ENCODE data around the gene HBS1L. TPM values are rescaled to one million over a fixed set of nuclear protein-coding genes. Genes with fewer than 3 reads are reported as not detected.
A peak's percentile ranks its signal among the peaks of the same experiment; 100 is the strongest.

The HBS1L gene
- total RNA-seq (2012; rRNA removed): 69.0 and 69.5 TPM in 2 replicates

- Histone ChIP-seq H3K4me1 (ENCODE audit: control insufficient read depth, insufficient read depth, low read length) (peaks cover 13% of the 10 kb centered on the region), H3K27me3 (ENCODE audit: control insufficient read depth, insufficient read depth, low read length) (no peaks in the 10 kb centered on the region), H3K36me3 (ENCODE audit: insufficient read depth, low read length) (no peaks in the 10 kb centered on the region), H3K9me3 (replicated peaks; ENCODE audit: low read length) (no peaks in the 10 kb centered on the region), H3K9ac (ENCODE audit: low read depth, low read length) (peak within 1 kb of the TSS; percentile 97), H3K4me2 (ENCODE audit: low read length) (peak within 1 kb of the TSS; percentile 88), H3K4me3 (ENCODE audit: low read length) (peak within 1 kb of the TSS; percentile 91)
Measured at GRCh38 chr6:135054569-135055498, at the start of gene HBS1L. HBS1L (minus strand) TSS chr6:135054822; CDS start chr6:135054691, 131 bp downstream.

GRCh38 chr6:135104199-135104598 lies 49.6 kb upstream of the HBS1L start:
- Histone ChIP-seq H3K27me3 (ENCODE audit: control insufficient read depth, insufficient read depth, low read length) (peaks cover 3% of the 10 kb centered on the region), H3K9ac (ENCODE audit: low read depth, low read length) (no peak overlapping the region), H3K4me1 (ENCODE audit: control insufficient read depth, insufficient read depth, low read length) (no peaks in the 10 kb centered on the region), H3K9me3 (replicated peaks; ENCODE audit: low read length) (no peaks in the 10 kb centered on the region), H3K4me2 (ENCODE audit: low read length) (no peak overlapping the region), H3K36me3 (ENCODE audit: insufficient read depth, low read length) (no peaks in the 10 kb centered on the region), H3K4me3 (ENCODE audit: low read length) (no peak overlapping the region)

- Histone ChIP-seq H3K36me3 (ENCODE audit: insufficient read depth, low read length) (no peaks in the 10 kb centered on the region), H3K4me3 (ENCODE audit: low read length) (no peak overlapping the region), H3K9ac (ENCODE audit: low read depth, low read length) (no peak overlapping the region), H3K4me1 (ENCODE audit: control insufficient read depth, insufficient read depth, low read length) (no peaks in the 10 kb centered on the region), H3K4me2 (ENCODE audit: low read length) (no peak overlapping the region), H3K9me3 (replicated peaks; ENCODE audit: low read length) (no peaks in the 10 kb centered on the region), H3K27me3 (ENCODE audit: control insufficient read depth, insufficient read depth, low read length) (peaks cover 2% of the 10 kb centered on the region)
Measured at GRCh38 chr6:135102191-135102590, 47.6 kb upstream of the HBS1L start.

GRCh38 chr6:135097172-135097571 lies 42.5 kb upstream of the HBS1L start:
- H3K4me3 ChIP-seq (ENCODE audit: low read length): no peak overlapping the region

GRCh38 chr6:135096403-135097130 lies 41.9 kb upstream of the HBS1L start:
- no peak overlapping the region for H3K4me2 ChIP-seq (ENCODE audit: low read length)
- no peak overlapping the region for H3K4me3 ChIP-seq (ENCODE audit: low read length)
- no peaks in the 10 kb centered on the region for H3K36me3 ChIP-seq (ENCODE audit: insufficient read depth, low read length)
- H3K9ac ChIP-seq (ENCODE audit: low read depth, low read length): no peak overlapping the region
- no peaks in the 10 kb centered on the region for H3K9me3 ChIP-seq (replicated peaks; ENCODE audit: low read length)
- no peaks in the 10 kb centered on the region for H3K4me1 ChIP-seq (ENCODE audit: control insufficient read depth, insufficient read depth, low read length)
- H3K27me3 ChIP-seq (ENCODE audit: control insufficient read depth, insufficient read depth, low read length): peaks cover 7% of the 10 kb centered on the region

More at GRCh38 chr6:135097172-135097571, 42.5 kb upstream of the HBS1L start:
- H3K36me3 ChIP-seq (ENCODE audit: insufficient read depth, low read length): no peaks in the 10 kb centered on the region
- H3K4me1 ChIP-seq (ENCODE audit: control insufficient read depth, insufficient read depth, low read length): no peaks in the 10 kb centered on the region
- peaks cover 7% of the 10 kb centered on the region for H3K27me3 ChIP-seq (ENCODE audit: control insufficient read depth, insufficient read depth, low read length)
- no peak overlapping the region for H3K9ac ChIP-seq (ENCODE audit: low read depth, low read length)
- no peaks in the 10 kb centered on the region for H3K9me3 ChIP-seq (replicated peaks; ENCODE audit: low read length)
- H3K4me2 ChIP-seq (ENCODE audit: low read length): no peak overlapping the region

GRCh38 chr6:135095716-135096115 lies 41.1 kb upstream of the HBS1L start:
- no peaks in the 10 kb centered on the region for H3K9me3 ChIP-seq (replicated peaks; ENCODE audit: low read length)
- no peaks in the 10 kb centered on the region for H3K4me1 ChIP-seq (ENCODE audit: control insufficient read depth, insufficient read depth, low read length)
- H3K4me3 ChIP-seq (ENCODE audit: low read length): no peak overlapping the region
- H3K36me3 ChIP-seq (ENCODE audit: insufficient read depth, low read length): no peaks in the 10 kb centered on the region
- H3K9ac ChIP-seq (ENCODE audit: low read depth, low read length): no peak overlapping the region
- peaks cover 7% of the 10 kb centered on the region for H3K27me3 ChIP-seq (ENCODE audit: control insufficient read depth, insufficient read depth, low read length)
- H3K4me2 ChIP-seq (ENCODE audit: low read length): no peak overlapping the region

- Histone ChIP-seq H3K4me3 (ENCODE audit: low read length) (no peak overlapping the region), H3K27me3 (ENCODE audit: control insufficient read depth, insufficient read depth, low read length) (peaks cover 7% of the 10 kb centered on the region), H3K9me3 (replicated peaks; ENCODE audit: low read length) (no peaks in the 10 kb centered on the region)
Measured at GRCh38 chr6:135094403-135094821, 39.8 kb upstream of the HBS1L start.

GRCh38 chr6:135093578-135093977 lies 39.0 kb upstream of the HBS1L start:
- Histone ChIP-seq H3K4me3 (ENCODE audit: low read length) (no peak overlapping the region), H3K9me3 (replicated peaks; ENCODE audit: low read length) (no peaks in the 10 kb centered on the region), H3K4me2 (ENCODE audit: low read length) (no peak overlapping the region)

More at GRCh38 chr6:135094403-135094821, 39.8 kb upstream of the HBS1L start:
- Histone ChIP-seq H3K4me1 (ENCODE audit: control insufficient read depth, insufficient read depth, low read length) (no peaks in the 10 kb centered on the region), H3K9ac (ENCODE audit: low read depth, low read length) (no peak overlapping the region), H3K4me2 (ENCODE audit: low read length) (no peak overlapping the region), H3K36me3 (ENCODE audit: insufficient read depth, low read length) (no peaks in the 10 kb centered on the region)

GRCh38 chr6:135092724-135093123 lies 38.1 kb upstream of the HBS1L start:
- no peaks in the 10 kb centered on the region for H3K36me3 ChIP-seq (ENCODE audit: insufficient read depth, low read length)
- H3K4me3 ChIP-seq (ENCODE audit: low read length): no peak overlapping the region
- H3K4me2 ChIP-seq (ENCODE audit: low read length): no peak overlapping the region
- H3K27me3 ChIP-seq (ENCODE audit: control insufficient read depth, insufficient read depth, low read length): peaks cover 7% of the 10 kb centered on the region
- H3K4me1 ChIP-seq (ENCODE audit: control insufficient read depth, insufficient read depth, low read length): peaks cover 6% of the 10 kb centered on the region
- no peaks in the 10 kb centered on the region for H3K9me3 ChIP-seq (replicated peaks; ENCODE audit: low read length)
- no peak overlapping the region for H3K9ac ChIP-seq (ENCODE audit: low read depth, low read length)

More at GRCh38 chr6:135093578-135093977, 39.0 kb upstream of the HBS1L start:
- Histone ChIP-seq H3K4me1 (ENCODE audit: control insufficient read depth, insufficient read depth, low read length) (peaks cover 2% of the 10 kb centered on the region), H3K36me3 (ENCODE audit: insufficient read depth, low read length) (no peaks in the 10 kb centered on the region), H3K27me3 (ENCODE audit: control insufficient read depth, insufficient read depth, low read length) (peaks cover 7% of the 10 kb centered on the region), H3K9ac (ENCODE audit: low read depth, low read length) (no peak overlapping the region)

GRCh38 chr6:135090819-135091218 lies 36.2 kb upstream of the HBS1L start:
- peaks cover 6% of the 10 kb centered on the region for H3K4me1 ChIP-seq (ENCODE audit: control insufficient read depth, insufficient read depth, low read length)
- H3K4me2 ChIP-seq (ENCODE audit: low read length): no peak overlapping the region
- H3K9ac ChIP-seq (ENCODE audit: low read depth, low read length): no peak overlapping the region
- no peak overlapping the region for H3K4me3 ChIP-seq (ENCODE audit: low read length)
- no peaks in the 10 kb centered on the region for H3K36me3 ChIP-seq (ENCODE audit: insufficient read depth, low read length)
- no peaks in the 10 kb centered on the region for H3K27me3 ChIP-seq (ENCODE audit: control insufficient read depth, insufficient read depth, low read length)
- H3K9me3 ChIP-seq (replicated peaks; ENCODE audit: low read length): no peaks in the 10 kb centered on the region

GRCh38 chr6:135089901-135090300 lies 35.3 kb upstream of the HBS1L start:
- H3K4me1 ChIP-seq (ENCODE audit: control insufficient read depth, insufficient read depth, low read length): peaks cover 6% of the 10 kb centered on the region
- H3K4me3 ChIP-seq (ENCODE audit: low read length): no peak overlapping the region
- H3K9me3 ChIP-seq (replicated peaks; ENCODE audit: low read length): no peaks in the 10 kb centered on the region
- H3K27me3 ChIP-seq (ENCODE audit: control insufficient read depth, insufficient read depth, low read length): no peaks in the 10 kb centered on the region
- H3K9ac ChIP-seq (ENCODE audit: low read depth, low read length): no peak overlapping the region
- no peak overlapping the region for H3K4me2 ChIP-seq (ENCODE audit: low read length)
- H3K36me3 ChIP-seq (ENCODE audit: insufficient read depth, low read length): no peaks in the 10 kb centered on the region
